ENCODE measurements around the gene DOCK2.
"Not testable (repeated sequence)": the region's sequence is repeated elsewhere in the genome, so short reads cannot be mapped to it uniquely, and the experiment has no call there.

Gene DOCK2

GRCh38 chr5:169655353-169655752 is 18.3 kb downstream of the DOCK2 start:
- H3K4me3 ChIP-seq (ENCODE audit: low read length in 2 of 2), result no peak overlapping the region
- no peak overlapping the region for H3K18ac ChIP-seq (ENCODE audit: low read length)
- no peak overlapping the region for H3K4ac ChIP-seq (ENCODE audit: low read length)
- no peak overlapping the region for H3K9ac ChIP-seq (ENCODE audit: low read depth, low read length, poor library complexity)
- no peak for DNase-seq (ENCODE audit: low spot score)
- no peak overlapping the region for H2AK5ac ChIP-seq (ENCODE audit: low read depth, low read length)
- no peaks in the 10 kb centered on the region for H3K79me1 ChIP-seq (ENCODE audit: low read depth, low read length)
- H3K4me2 ChIP-seq (ENCODE audit: insufficient read depth, low read length, poor library complexity, severe bottlenecking), result no peak overlapping the region
- H2BK120ac ChIP-seq (ENCODE audit: low read depth, low read length), result no peak overlapping the region
- H2BK12ac ChIP-seq (ENCODE audit: low read length), result no peak overlapping the region
- H2AFZ ChIP-seq (ENCODE audit: low read length), result no peak overlapping the region
- H2BK5ac ChIP-seq (ENCODE audit: low read length), result no peak overlapping the region
- no peaks in the 10 kb centered on the region for H3K4me1 ChIP-seq (ENCODE audit: control insufficient read depth in 2 of 2, insufficient read depth in 1 of 2, low read depth in 1 of 2, low read length in 2 of 2)
- no peak overlapping the region for H2BK15ac ChIP-seq (ENCODE audit: low read length)
- WGBS, 2 donors (ENCODE audit: extremely low coverage in 2 of 2, insufficient read length in 2 of 2, insufficient replicate concordance in 1 of 2), result no CpG with 5 or more reads among the region's 2 CpGs
- H3K23ac ChIP-seq (ENCODE audit: low read depth, low read length, poor library complexity), result no peak overlapping the region
- no peaks in the 10 kb centered on the region for H3K36me3 ChIP-seq (replicated peaks in 1 of 2; ENCODE audit: control insufficient read depth in 2 of 2, insufficient read depth in 2 of 2, low read length in 2 of 2)
- no peak overlapping the region for H4K91ac ChIP-seq (ENCODE audit: low read depth, low read length, poor library complexity)
- peaks cover 0 to 9% (median 0%) of the 10 kb centered on the region in 3 experiments for H3K27me3 ChIP-seq (ENCODE audit: control insufficient read depth in 3 of 3, insufficient read depth in 3 of 3, low read depth in 1 of 3, low read length in 3 of 3)
- H3K27ac ChIP-seq (replicated peaks; ENCODE audit: low read length), result no peak overlapping the region
- no peaks in the 10 kb centered on the region for H3K9me3 ChIP-seq (replicated peaks in 1 of 2; ENCODE audit: control insufficient read depth in 2 of 2, insufficient read depth in 1 of 2, low read depth in 1 of 2, low read length in 2 of 2)
- H3K14ac ChIP-seq (ENCODE audit: low read length), result no peak overlapping the region
- no peak overlapping the region for H4K8ac ChIP-seq (ENCODE audit: low read depth, low read length)

GRCh38 chr5:169656125-169656901 is 19.2 kb downstream of the DOCK2 start:
- no peak overlapping the region for H2BK120ac ChIP-seq (ENCODE audit: low read depth, low read length)
- no peak overlapping the region for H2BK5ac ChIP-seq (ENCODE audit: low read length)
- no peak overlapping the region for H2AFZ ChIP-seq (ENCODE audit: low read length)
- H3K36me3 ChIP-seq (replicated peaks in 1 of 2; ENCODE audit: control insufficient read depth in 2 of 2, insufficient read depth in 2 of 2, low read length in 2 of 2), result no peaks in the 10 kb centered on the region
- no peak overlapping the region for H3K4ac ChIP-seq (ENCODE audit: low read length)
- peaks cover 0 to 9% (median 0%) of the 10 kb centered on the region in 3 experiments for H3K27me3 ChIP-seq (ENCODE audit: control insufficient read depth in 3 of 3, insufficient read depth in 3 of 3, low read depth in 1 of 3, low read length in 3 of 3)
- no peak overlapping the region for H3K4me3 ChIP-seq (ENCODE audit: low read length in 2 of 2)
- H2BK12ac ChIP-seq (ENCODE audit: low read length), result no peak overlapping the region
- DNase-seq (ENCODE audit: low spot score), result no peak
- H2BK15ac ChIP-seq (ENCODE audit: low read length), result no peak overlapping the region
- H3K9me3 ChIP-seq (replicated peaks in 1 of 2; ENCODE audit: control insufficient read depth in 2 of 2, insufficient read depth in 1 of 2, low read depth in 1 of 2, low read length in 2 of 2), result no peaks in the 10 kb centered on the region
- H3K79me1 ChIP-seq (ENCODE audit: low read depth, low read length), result no peaks in the 10 kb centered on the region
- H3K4me2 ChIP-seq (ENCODE audit: insufficient read depth, low read length, poor library complexity, severe bottlenecking), result no peak overlapping the region
- no peak overlapping the region for H2AK5ac ChIP-seq (ENCODE audit: low read depth, low read length)
- no CpG with 5 or more reads among the region's 15 CpGs for WGBS, 2 donors (ENCODE audit: extremely low coverage in 2 of 2, insufficient read length in 2 of 2, insufficient replicate concordance in 1 of 2)
- no peak overlapping the region for H4K8ac ChIP-seq (ENCODE audit: low read depth, low read length)
- H3K14ac ChIP-seq (ENCODE audit: low read length), result no peak overlapping the region
- no peak overlapping the region for H4K91ac ChIP-seq (ENCODE audit: low read depth, low read length, poor library complexity)
- no peak overlapping the region for H3K18ac ChIP-seq (ENCODE audit: low read length)
- H3K23ac ChIP-seq (ENCODE audit: low read depth, low read length, poor library complexity), result no peak overlapping the region
- H3K9ac ChIP-seq (ENCODE audit: low read depth, low read length, poor library complexity), result no peak overlapping the region
- no peak overlapping the region for H3K27ac ChIP-seq (replicated peaks; ENCODE audit: low read length)
- H3K4me1 ChIP-seq (ENCODE audit: control insufficient read depth in 2 of 2, insufficient read depth in 1 of 2, low read depth in 1 of 2, low read length in 2 of 2), result no peaks in the 10 kb centered on the region

GRCh38 chr5:169657127-169657526 is 20.1 kb downstream of the DOCK2 start:
- WGBS, 2 donors (ENCODE audit: extremely low coverage in 2 of 2, insufficient read length in 2 of 2, insufficient replicate concordance in 1 of 2), result no CpG with 5 or more reads among the region's 1 CpG
- H3K9ac ChIP-seq (ENCODE audit: low read depth, low read length, poor library complexity), result no peak overlapping the region
- H3K4me1 ChIP-seq (ENCODE audit: control insufficient read depth in 2 of 2, insufficient read depth in 1 of 2, low read depth in 1 of 2, low read length in 2 of 2), result no peaks in the 10 kb centered on the region
- no peak overlapping the region for H3K14ac ChIP-seq (ENCODE audit: low read length)
- H4K91ac ChIP-seq (ENCODE audit: low read depth, low read length, poor library complexity), result no peak overlapping the region
- peaks cover 0 to 9% (median 0%) of the 10 kb centered on the region in 3 experiments for H3K27me3 ChIP-seq (ENCODE audit: control insufficient read depth in 3 of 3, insufficient read depth in 3 of 3, low read depth in 1 of 3, low read length in 3 of 3)
- H3K9me3 ChIP-seq (replicated peaks in 1 of 2; ENCODE audit: control insufficient read depth in 2 of 2, insufficient read depth in 1 of 2, low read depth in 1 of 2, low read length in 2 of 2), result no peaks in the 10 kb centered on the region
- no peak overlapping the region for H3K4me3 ChIP-seq (ENCODE audit: low read length in 2 of 2)
- H2BK12ac ChIP-seq (ENCODE audit: low read length), result no peak overlapping the region
- H3K79me1 ChIP-seq (ENCODE audit: low read depth, low read length), result no peaks in the 10 kb centered on the region
- H3K4me2 ChIP-seq (ENCODE audit: insufficient read depth, low read length, poor library complexity, severe bottlenecking), result no peak overlapping the region
- no peak overlapping the region for H2BK120ac ChIP-seq (ENCODE audit: low read depth, low read length)
- no peak overlapping the region for H2AFZ ChIP-seq (ENCODE audit: low read length)
- DNase-seq (ENCODE audit: low spot score), result no peak
- no peaks in the 10 kb centered on the region for H3K36me3 ChIP-seq (replicated peaks in 1 of 2; ENCODE audit: control insufficient read depth in 2 of 2, insufficient read depth in 2 of 2, low read length in 2 of 2)
- H3K4ac ChIP-seq (ENCODE audit: low read length), result no peak overlapping the region
- H2BK5ac ChIP-seq (ENCODE audit: low read length), result no peak overlapping the region
- no peak overlapping the region for H2BK15ac ChIP-seq (ENCODE audit: low read length)
- no peak overlapping the region for H4K8ac ChIP-seq (ENCODE audit: low read depth, low read length)
- H3K27ac ChIP-seq (replicated peaks; ENCODE audit: low read length), result no peak overlapping the region
- no peak overlapping the region for H2AK5ac ChIP-seq (ENCODE audit: low read depth, low read length)
- H3K23ac ChIP-seq (ENCODE audit: low read depth, low read length, poor library complexity), result no peak overlapping the region
- H3K18ac ChIP-seq (ENCODE audit: low read length), result no peak overlapping the region

- not testable (repeated sequence) for H3K36me3 ChIP-seq (replicated peaks in 1 of 2; ENCODE audit: control insufficient read depth in 2 of 2, insufficient read depth in 2 of 2, low read length in 2 of 2); H3K27me3 ChIP-seq (ENCODE audit: control insufficient read depth in 3 of 3, insufficient read depth in 3 of 3, low read depth in 1 of 3, low read length in 3 of 3); H3K18ac ChIP-seq (ENCODE audit: low read length); DNase-seq (ENCODE audit: low spot score); H3K14ac ChIP-seq (ENCODE audit: low read length); H3K9ac ChIP-seq (ENCODE audit: low read depth, low read length, poor library complexity); H4K8ac ChIP-seq (ENCODE audit: low read depth, low read length); H2AFZ ChIP-seq (ENCODE audit: low read length); H3K4me3 ChIP-seq (ENCODE audit: low read length in 2 of 2); H3K4me1 ChIP-seq (ENCODE audit: control insufficient read depth in 2 of 2, insufficient read depth in 1 of 2, low read depth in 1 of 2, low read length in 2 of 2); H2BK5ac ChIP-seq (ENCODE audit: low read length); H2AK5ac ChIP-seq (ENCODE audit: low read depth, low read length); H3K4me2 ChIP-seq (ENCODE audit: insufficient read depth, low read length, poor library complexity, severe bottlenecking); H3K27ac ChIP-seq (replicated peaks; ENCODE audit: low read length); H3K23ac ChIP-seq (ENCODE audit: low read depth, low read length, poor library complexity); H2BK120ac ChIP-seq (ENCODE audit: low read depth, low read length); H2BK12ac ChIP-seq (ENCODE audit: low read length); H3K4ac ChIP-seq (ENCODE audit: low read length); H3K79me1 ChIP-seq (ENCODE audit: low read depth, low read length); H3K9me3 ChIP-seq (replicated peaks in 1 of 2; ENCODE audit: control insufficient read depth in 2 of 2, insufficient read depth in 1 of 2, low read depth in 1 of 2, low read length in 2 of 2); H2BK15ac ChIP-seq (ENCODE audit: low read length); H4K91ac ChIP-seq (ENCODE audit: low read depth, low read length, poor library complexity)
- no CpG with 5 or more reads among the region's 3 CpGs for WGBS, 2 donors (ENCODE audit: extremely low coverage in 2 of 2, insufficient read length in 2 of 2, insufficient replicate concordance in 1 of 2)
These were observed 25.4 kb downstream of the DOCK2 start for GRCh38 chr5:169662451-169662850.

Data from neuronal stem cell (in vitro differentiated cells).